Esophagus squamous epithelium (tissue), 4 donors: ENCODE results near the gene GSDMA.

ENCODE experiments used
- POLR2A ChIP-seq, 4 donors: fragments of 450-650 bp; IDR thresholded peaks; one replicate each; pipeline ENCODE4 v1.6.1; 2017; ENCODE audit warnings: antibody characterized with exemption in 4 of 4, mild to moderate bottlenecking in 4 of 4, moderate library complexity in 3 of 4
- TF ChIP-seq, protein P1 (sequence below), 6 experiments: fragments of 450-650 bp in 4 of 6; fragments of 200-600 bp in 2 of 6; sonication (generic) in 2 of 6; IDR thresholded peaks; one replicate each; pipeline ENCODE4 v1.5.1; 2016 to 2019; ENCODE audit warnings: antibody characterized with exemption in 6 of 6, mild to moderate bottlenecking in 4 of 6, moderate library complexity in 4 of 6

DNA sequence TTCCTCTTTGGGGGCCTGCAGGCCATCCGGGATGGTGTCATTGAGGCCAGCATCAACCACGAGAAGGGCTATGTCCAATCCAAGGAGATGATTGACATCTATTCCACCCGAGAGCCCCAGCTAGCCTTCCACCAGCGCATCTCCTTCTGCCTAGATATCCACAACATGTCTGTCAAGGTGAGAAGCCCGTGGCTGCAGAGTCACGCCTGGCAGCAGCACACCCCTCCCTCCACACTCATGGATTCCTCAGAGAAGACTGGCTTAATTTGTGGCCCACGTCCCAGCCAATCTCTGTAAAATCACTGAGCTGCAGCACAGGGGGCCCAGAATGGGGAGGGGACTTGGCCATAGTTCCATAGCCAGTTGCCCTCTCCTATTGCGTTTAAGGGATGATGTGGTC lies 33.4 kb downstream of the GSDMA start:
- TF ChIP-seq, protein P1, sequence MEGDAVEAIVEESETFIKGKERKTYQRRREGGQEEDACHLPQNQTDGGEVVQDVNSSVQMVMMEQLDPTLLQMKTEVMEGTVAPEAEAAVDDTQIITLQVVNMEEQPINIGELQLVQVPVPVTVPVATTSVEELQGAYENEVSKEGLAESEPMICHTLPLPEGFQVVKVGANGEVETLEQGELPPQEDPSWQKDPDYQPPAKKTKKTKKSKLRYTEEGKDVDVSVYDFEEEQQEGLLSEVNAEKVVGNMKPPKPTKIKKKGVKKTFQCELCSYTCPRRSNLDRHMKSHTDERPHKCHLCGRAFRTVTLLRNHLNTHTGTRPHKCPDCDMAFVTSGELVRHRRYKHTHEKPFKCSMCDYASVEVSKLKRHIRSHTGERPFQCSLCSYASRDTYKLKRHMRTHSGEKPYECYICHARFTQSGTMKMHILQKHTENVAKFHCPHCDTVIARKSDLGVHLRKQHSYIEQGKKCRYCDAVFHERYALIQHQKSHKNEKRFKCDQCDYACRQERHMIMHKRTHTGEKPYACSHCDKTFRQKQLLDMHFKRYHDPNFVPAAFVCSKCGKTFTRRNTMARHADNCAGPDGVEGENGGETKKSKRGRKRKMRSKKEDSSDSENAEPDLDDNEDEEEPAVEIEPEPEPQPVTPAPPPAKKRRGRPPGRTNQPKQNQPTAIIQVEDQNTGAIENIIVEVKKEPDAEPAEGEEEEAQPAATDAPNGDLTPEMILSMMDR (IDR thresholded peaks at IDR 0.05): no peak
- TF ChIP-seq POLR2A (IDR thresholded peaks at IDR 0.05): no peak
